Measurements from ENCODE around the gene GIPC1. TPM values are rescaled to one million over a fixed set of nuclear protein-coding genes. Genes with fewer than 3 reads are reported as not detected.
"Not testable (repeated sequence)": the region's sequence is repeated elsewhere in the genome, so short reads cannot be mapped to it uniquely, and the experiment has no call there.

The GIPC1 gene
- 48.9 TPM for total RNA-seq
- long read RNA-seq, transcript GIPC1-203 (9 exons, 1,926 nt), result major isoform, 160 of 324 reads
- long read RNA-seq, transcript GIPC1-205 (8 exons, 1,386 nt), result minor isoform, 112 of 324 reads
- long read RNA-seq, transcript GIPC1-213 (7 exons, 1,068 nt), result minor isoform, 13 of 324 reads
- long read RNA-seq, partial matches to known transcripts, result 9 of 324 reads
- long read RNA-seq, other reads (novel, unspliced or antisense), result 28 of 324 reads

- peak; percentile 97 for DNase-seq
- peak; percentile 97 for ATAC-seq (ENCODE audit: poor library complexity)
- intact Hi-C loops (cut with DNase I), result no loop called here
These were observed at the start of gene GIPC1 for GRCh38 chr19:14496029-14496833. Gene GIPC1 (minus strand): TSS chr19:14496127. CDS start chr19:14482976, 13,151 bp downstream.

GRCh38 chr19:14545716-14546082 lies 49.8 kb upstream of the GIPC1 start:
- DNase-seq, result no peak
- ATAC-seq (ENCODE audit: poor library complexity), result no peak
- intact Hi-C loops (cut with DNase I), result no loop called here

GRCh38 chr19:14544977-14545715 lies 49.2 kb upstream of the GIPC1 start:
- DNase-seq (peak; percentile 83), ATAC-seq (ENCODE audit: poor library complexity) (peak; percentile 89)
- intact Hi-C loops (cut with DNase I), result no loop called here

GRCh38 chr19:14544047-14544446 lies 48.1 kb upstream of the GIPC1 start:
- intact Hi-C loops (cut with DNase I), result no loop called here

GRCh38 chr19:14542711-14543328 lies 46.9 kb upstream of the GIPC1 start:
- peak; percentile 14 for ATAC-seq (ENCODE audit: poor library complexity)
- DNase-seq, result no peak

More at GRCh38 chr19:14544047-14544446, 48.1 kb upstream of the GIPC1 start:
- no peak for ATAC-seq (ENCODE audit: poor library complexity)
- DNase-seq, result no peak

GRCh38 chr19:14541979-14542378 lies 46.1 kb upstream of the GIPC1 start:
- DNase-seq; ATAC-seq (ENCODE audit: poor library complexity); intact Hi-C loops (cut with DNase I): not testable (repeated sequence)

More at GRCh38 chr19:14542711-14543328, 46.9 kb upstream of the GIPC1 start:
- intact Hi-C loops (cut with DNase I), result no loop called here

- ATAC-seq (ENCODE audit: poor library complexity) (no peak), DNase-seq (no peak)
- intact Hi-C loops (cut with DNase I), result no loop called here
These were observed 45.0 kb upstream of the GIPC1 start for GRCh38 chr19:14540741-14541525.

GRCh38 chr19:14536926-14537692 lies 41.2 kb upstream of the GIPC1 start:
- DNase-seq (peak; percentile 79), ATAC-seq (ENCODE audit: poor library complexity) (peak; percentile 71)
- intact Hi-C loops (cut with DNase I), result no loop called here

- ATAC-seq (ENCODE audit: poor library complexity) (no peak), DNase-seq (no peak)
- intact Hi-C loops (cut with DNase I), result no loop called here
These were observed 37.5 kb upstream of the GIPC1 start for GRCh38 chr19:14533450-14533849.

GRCh38 chr19:14530506-14530905 lies 34.6 kb upstream of the GIPC1 start:
- no peak for ATAC-seq (ENCODE audit: poor library complexity)
- intact Hi-C loops (cut with DNase I), result no loop called here
- DNase-seq, result no peak

- ATAC-seq (ENCODE audit: poor library complexity) (peak; percentile 2), DNase-seq (no peak)
- intact Hi-C loops (cut with DNase I), result no loop called here
These were observed 34.0 kb upstream of the GIPC1 start for GRCh38 chr19:14530005-14530348.

- ATAC-seq (ENCODE audit: poor library complexity), result peak; percentile 96
These were observed 33.5 kb upstream of the GIPC1 start, which contains the start of gene TECR for GRCh38 chr19:14529254-14530004. Gene TECR (plus strand): TSS chr19:14529594. CDS start chr19:14529697, 103 bp downstream.

GRCh38 chr19:14528419-14529253 lies 32.7 kb upstream of the GIPC1 start:
- ATAC-seq (ENCODE audit: poor library complexity) (no peak), DNase-seq (peak; percentile 55)
- intact Hi-C loops (cut with DNase I), result no loop called here

More at GRCh38 chr19:14529254-14530004, 33.5 kb upstream of the GIPC1 start, which contains the start of gene TECR:
- intact Hi-C loops (cut with DNase I), result no loop called here
- peak; percentile 100 for DNase-seq

- intact Hi-C loops (cut with DNase I), result no loop called here
- ATAC-seq (ENCODE audit: poor library complexity), result no peak
- DNase-seq, result no peak
These were observed 30.5 kb upstream of the GIPC1 start for GRCh38 chr19:14526423-14526822.

GRCh38 chr19:14525729-14526128 lies 29.8 kb upstream of the GIPC1 start:
- ATAC-seq (ENCODE audit: poor library complexity), result no peak
- no peak for DNase-seq
- intact Hi-C loops (cut with DNase I), result no loop called here

- intact Hi-C loops (cut with DNase I), result no loop called here
- ATAC-seq (ENCODE audit: poor library complexity) (no peak), DNase-seq (no peak)
These were observed 24.6 kb upstream of the GIPC1 start for GRCh38 chr19:14520543-14520942.

Data from Right ventricle myocardium superior (tissue), 1 donor.